Central memory CD8-positive, alpha-beta T cell (primary cell): ENCODE measurements around the gene LARP1.
A peak's percentile ranks its signal among the peaks of the same experiment; 100 is the strongest.

Experiments used
- ATAC-seq: fragments of 150-1000 bp; cut with Tn5 transposase; replicated peaks from 2 replicates; pipeline ENCODE4 v1.10.0; 2022; ENCODE audit warnings: mild to moderate bottlenecking, moderate FRiP score, moderate number of reproducible peaks; ENCODE audit not compliant: poor library complexity, severe bottlenecking; ENCODE audit errors: extremely low read depth
- DNase-seq, 2 donors: peaks; one replicate each; pipeline ENCODE4 v3.0.0; 2021; ENCODE audit warnings: low spot score in 2 of 2
- H3K27ac Mint-ChIP-seq: one replicate; pipeline ENCODE4 v1.8.0; 2022; ENCODE audit warnings: low read depth, mild to moderate bottlenecking, moderate library complexity, mixed read lengths
- H3K27me3 Mint-ChIP-seq: one replicate; pipeline ENCODE4 v1.8.0; 2022; ENCODE audit warnings: mixed read lengths
- H3K36me3 Mint-ChIP-seq: one replicate; pipeline ENCODE4 v1.8.0; 2022; ENCODE audit warnings: mild to moderate bottlenecking, moderate library complexity, mixed read lengths; ENCODE audit not compliant: insufficient read depth
- H3K4me1 Mint-ChIP-seq: one replicate; pipeline ENCODE4 v1.8.0; 2022; ENCODE audit warnings: mixed read lengths
- H3K4me3 Mint-ChIP-seq: one replicate; pipeline ENCODE4 v1.8.0; 2022; ENCODE audit warnings: mild to moderate bottlenecking, moderate library complexity, mixed read lengths
- H3K9me3 Mint-ChIP-seq: one replicate; pipeline ENCODE4 v1.8.0; 2022; ENCODE audit warnings: mixed read lengths

Gene LARP1

GRCh38 chr5:154755361-154756008 lies at the start of gene LARP1:
TSS of gene LARP1 (plus strand) at chr5:154755377. CDS start at chr5:154755758, 381 bp downstream.
- peaks cover 55% of the 10 kb centered on the region for H3K4me1 Mint-ChIP-seq
- H3K4me3 Mint-ChIP-seq, result peak within 1 kb of the TSS; percentile 95
- no peaks in the 10 kb centered on the region for H3K27me3 Mint-ChIP-seq
- H3K36me3 Mint-ChIP-seq, result peaks cover 9% of the 10 kb centered on the region
- no peaks in the 10 kb centered on the region for H3K9me3 Mint-ChIP-seq
- ATAC-seq, result peak; percentile 4
- peak in 1 of 2 donors; percentile 20 for DNase-seq
- peak within 1 kb of the TSS; percentile 97 for H3K27ac Mint-ChIP-seq

- no peaks in the 10 kb centered on the region for H3K4me1 Mint-ChIP-seq
- DNase-seq, result no peak
- no peaks in the 10 kb centered on the region for H3K36me3 Mint-ChIP-seq
- H3K27me3 Mint-ChIP-seq, result peaks cover 8% of the 10 kb centered on the region
- H3K9me3 Mint-ChIP-seq, result no peaks in the 10 kb centered on the region
- no peak overlapping the region for H3K4me3 Mint-ChIP-seq
- ATAC-seq, result no peak
- no peak overlapping the region for H3K27ac Mint-ChIP-seq
Measured at GRCh38 chr5:154706416-154706815, 48.8 kb upstream of the LARP1 start.

- Mint-ChIP-seq H3K4me1 (no peaks in the 10 kb centered on the region), H3K36me3 (no peaks in the 10 kb centered on the region), H3K9me3 (no peaks in the 10 kb centered on the region), H3K27me3 (no peaks in the 10 kb centered on the region), H3K4me3 (no peak overlapping the region), H3K27ac (no peak overlapping the region)
- no peak for DNase-seq
- ATAC-seq, result no peak
Measured at GRCh38 chr5:154707641-154708040, 47.5 kb upstream of the LARP1 start.

- Mint-ChIP-seq H3K4me1 (no peaks in the 10 kb centered on the region), H3K36me3 (no peaks in the 10 kb centered on the region), H3K27ac (no peak overlapping the region), H3K4me3 (no peak overlapping the region), H3K27me3 (no peaks in the 10 kb centered on the region), H3K9me3 (no peaks in the 10 kb centered on the region)
- ATAC-seq (no peak), DNase-seq (no peak)
Measured at GRCh38 chr5:154708207-154708606, 47.0 kb upstream of the LARP1 start.

GRCh38 chr5:154708846-154709245 lies 46.3 kb upstream of the LARP1 start:
- DNase-seq (no peak), ATAC-seq (no peak)
- Mint-ChIP-seq H3K36me3 (no peaks in the 10 kb centered on the region), H3K27ac (no peak overlapping the region), H3K4me1 (no peaks in the 10 kb centered on the region), H3K4me3 (no peak overlapping the region), H3K27me3 (no peaks in the 10 kb centered on the region), H3K9me3 (no peaks in the 10 kb centered on the region)

- no peak for DNase-seq
- no peaks in the 10 kb centered on the region for H3K27me3 Mint-ChIP-seq
- no peak overlapping the region for H3K27ac Mint-ChIP-seq
- no peaks in the 10 kb centered on the region for H3K36me3 Mint-ChIP-seq
- H3K4me1 Mint-ChIP-seq, result peaks cover 4% of the 10 kb centered on the region
- no peak overlapping the region for H3K4me3 Mint-ChIP-seq
- no peak for ATAC-seq
- H3K9me3 Mint-ChIP-seq, result no peaks in the 10 kb centered on the region
Measured at GRCh38 chr5:154709368-154710305, 45.5 kb upstream of the LARP1 start.

- no peak for DNase-seq
- peaks cover 6% of the 10 kb centered on the region for H3K4me1 Mint-ChIP-seq
- no peak for ATAC-seq
- H3K4me3 Mint-ChIP-seq, result no peak overlapping the region
- no peaks in the 10 kb centered on the region for H3K9me3 Mint-ChIP-seq
- H3K36me3 Mint-ChIP-seq, result no peaks in the 10 kb centered on the region
- H3K27me3 Mint-ChIP-seq, result no peaks in the 10 kb centered on the region
- H3K27ac Mint-ChIP-seq, result no peak overlapping the region
Measured at GRCh38 chr5:154712518-154713437, 42.4 kb upstream of the LARP1 start.

- ATAC-seq, result no peak
- no peak for DNase-seq
- no peak overlapping the region for H3K27ac Mint-ChIP-seq
- H3K4me1 Mint-ChIP-seq, result peaks cover 6% of the 10 kb centered on the region
- H3K4me3 Mint-ChIP-seq, result no peak overlapping the region
- H3K36me3 Mint-ChIP-seq, result no peaks in the 10 kb centered on the region
- no peaks in the 10 kb centered on the region for H3K27me3 Mint-ChIP-seq
- H3K9me3 Mint-ChIP-seq, result no peaks in the 10 kb centered on the region
Measured at GRCh38 chr5:154713615-154714125, 41.5 kb upstream of the LARP1 start.

GRCh38 chr5:154714266-154714986 lies 40.8 kb upstream of the LARP1 start:
- Mint-ChIP-seq H3K4me1 (peaks cover 6% of the 10 kb centered on the region), H3K27ac (no peak overlapping the region), H3K27me3 (no peaks in the 10 kb centered on the region), H3K36me3 (no peaks in the 10 kb centered on the region), H3K4me3 (no peak overlapping the region), H3K9me3 (no peaks in the 10 kb centered on the region)
- ATAC-seq (no peak), DNase-seq (no peak)

GRCh38 chr5:154721481-154722058 lies 33.6 kb upstream of the LARP1 start:
- H3K9me3 Mint-ChIP-seq, result no peaks in the 10 kb centered on the region
- no peaks in the 10 kb centered on the region for H3K4me1 Mint-ChIP-seq
- ATAC-seq (no peak), DNase-seq (no peak)
- H3K36me3 Mint-ChIP-seq, result no peaks in the 10 kb centered on the region
- H3K27me3 Mint-ChIP-seq, result no peaks in the 10 kb centered on the region
- H3K27ac Mint-ChIP-seq, result no peak overlapping the region
- no peak overlapping the region for H3K4me3 Mint-ChIP-seq

- ATAC-seq, result no peak
- no peak overlapping the region for H3K4me3 Mint-ChIP-seq
- no peaks in the 10 kb centered on the region for H3K27me3 Mint-ChIP-seq
- no peaks in the 10 kb centered on the region for H3K4me1 Mint-ChIP-seq
- H3K9me3 Mint-ChIP-seq, result no peaks in the 10 kb centered on the region
- H3K36me3 Mint-ChIP-seq, result no peaks in the 10 kb centered on the region
- no peak overlapping the region for H3K27ac Mint-ChIP-seq
- DNase-seq, result no peak
Measured at GRCh38 chr5:154722097-154722496, 33.1 kb upstream of the LARP1 start.
